SIG-M5 (cell line): Measurements from ENCODE around the gene TGDS.
"Not testable (repeated sequence)": the region's sequence is repeated elsewhere in the genome, so short reads cannot be mapped to it uniquely, and the experiment has no call there.

Experiments
- DNase-seq: peaks from one replicate; lab custom pipeline; 2025; lab: John Stamatoyannopoulos, UW

TGDS gene

GRCh38 chr13:94549232-94550061 is 46.5 kb downstream of the TGDS start:
- DNase-seq: peak; percentile 89

DNA sequence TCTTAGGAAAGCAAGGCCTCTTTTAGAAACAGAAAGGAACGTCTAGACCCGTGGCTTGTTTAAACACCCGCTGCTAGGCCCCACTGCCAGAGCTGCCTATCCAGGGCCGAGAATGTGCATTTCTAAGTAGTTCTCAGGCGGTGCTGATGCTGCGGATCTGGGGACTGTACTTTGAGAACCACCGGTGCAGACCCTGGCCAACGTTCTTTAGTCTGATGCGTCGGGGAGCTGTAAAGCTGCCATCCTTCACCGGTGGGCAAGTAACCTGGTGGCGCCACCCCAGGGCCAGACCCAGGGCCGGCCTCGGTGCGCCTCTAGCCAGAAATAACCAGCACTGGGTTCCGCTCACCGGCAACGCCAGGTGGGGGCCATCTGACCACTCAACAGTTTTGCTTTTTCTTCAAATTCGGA is 47.1 kb downstream of the TGDS start:
- DNase-seq: no peak

- no peak for DNase-seq
These were observed 47.6 kb downstream of the TGDS start for GRCh38 chr13:94548382-94548781.

DNA sequence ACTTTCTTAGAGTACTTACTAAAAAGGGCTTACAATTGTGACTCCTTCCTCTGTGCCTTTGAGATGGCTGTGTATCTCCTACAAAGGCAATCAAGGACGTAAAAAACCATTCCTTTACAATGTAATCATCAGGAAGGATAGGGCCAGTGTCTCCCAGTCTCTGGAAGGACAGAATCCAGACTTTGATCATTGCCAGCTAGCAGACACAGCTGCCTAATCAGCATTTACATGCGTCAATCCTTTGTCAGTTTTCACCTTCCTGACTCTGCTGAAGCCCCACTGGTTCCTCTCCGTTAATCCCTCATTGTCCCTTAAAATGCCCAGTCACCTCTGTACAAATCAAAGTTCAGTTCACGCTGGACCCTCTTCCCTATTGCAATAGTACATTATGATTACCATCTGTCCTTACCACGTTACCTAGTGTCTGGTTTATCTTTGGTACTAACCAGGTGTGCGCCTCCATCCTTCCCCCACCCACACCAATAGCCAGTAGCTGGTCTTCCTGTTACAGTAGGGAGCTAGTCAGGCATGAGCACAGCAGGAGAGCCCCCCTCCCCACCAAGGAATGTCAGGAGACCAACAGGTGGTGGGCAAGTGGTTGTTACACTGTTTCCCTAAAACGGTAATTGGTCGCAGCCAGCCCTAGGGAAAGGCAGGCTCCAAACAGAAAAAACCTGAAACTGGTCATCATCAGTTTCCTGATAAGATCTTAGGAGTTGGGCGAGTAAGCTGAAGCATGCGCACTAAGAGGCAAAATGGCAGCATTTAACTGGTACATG is 49.7 kb downstream of the TGDS start:
- no peak for DNase-seq

DNA sequence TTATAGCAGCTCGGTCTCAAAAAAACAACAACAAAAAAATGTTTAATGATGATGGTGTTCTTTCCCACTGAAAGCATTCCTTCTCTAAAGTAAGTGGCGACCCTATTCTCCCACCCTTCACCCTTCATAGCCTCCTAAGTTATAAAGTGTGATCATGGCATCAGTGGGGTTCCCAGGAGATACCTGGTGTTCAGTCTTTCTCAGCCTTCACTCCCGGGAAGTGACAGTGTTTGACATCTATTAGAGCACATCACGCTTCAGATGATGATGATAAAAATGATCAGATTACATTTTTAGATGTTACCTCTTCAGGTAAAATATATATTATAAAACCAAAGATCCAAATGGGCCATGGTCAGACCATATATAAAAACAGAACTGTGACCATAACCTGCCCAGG is 51.0 kb downstream of the TGDS start:
- no peak for DNase-seq

GRCh38 chr13:94542917-94543316 is 53.0 kb downstream of the TGDS start:
- DNase-seq: no peak

- no peak for DNase-seq
These were observed 58.0 kb downstream of the TGDS start for GRCh38 chr13:94537740-94538630.

DNA sequence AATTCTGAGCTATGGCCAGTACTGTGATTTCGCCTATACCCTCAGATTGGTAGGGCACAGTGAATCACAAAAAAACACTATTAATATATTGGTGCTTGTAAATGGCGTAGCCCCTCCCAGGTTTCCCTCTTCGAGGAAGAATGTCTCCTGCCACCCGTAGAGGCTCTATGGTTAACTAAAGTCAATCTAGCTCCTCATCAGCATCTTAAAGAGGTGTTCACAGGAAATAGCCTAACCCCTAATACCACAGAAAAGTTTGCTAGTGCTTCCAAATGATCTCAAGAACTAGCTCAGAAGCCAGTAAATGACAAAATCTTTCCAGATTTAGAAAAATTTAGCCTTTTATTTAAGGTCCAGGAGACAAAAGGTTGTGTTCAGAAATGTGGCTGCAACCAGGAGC is 60.2 kb downstream of the TGDS start:
- no peak for DNase-seq

- DNase-seq: no peak
These were observed 60.7 kb downstream of the TGDS start for GRCh38 chr13:94535231-94535630.

DNA sequence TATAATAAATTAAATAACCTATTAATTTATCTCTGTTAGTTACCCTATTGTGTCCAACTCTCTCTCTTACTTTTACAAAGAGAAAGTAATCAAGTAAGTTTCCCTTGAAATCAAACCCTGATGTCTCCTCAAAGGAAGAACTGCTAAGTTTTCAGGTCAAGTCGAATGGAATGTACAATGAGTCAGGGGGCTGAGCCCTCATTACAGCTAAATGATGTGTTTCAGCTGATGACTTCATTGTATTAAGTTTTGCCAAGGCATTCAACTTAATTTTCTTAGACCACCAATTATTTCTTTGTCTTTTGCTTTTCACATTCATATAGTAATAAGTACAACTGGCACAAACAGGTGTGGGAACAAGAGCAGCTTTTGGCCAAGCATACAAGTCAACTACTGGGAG is 61.8 kb downstream of the TGDS start:
- no peak for DNase-seq

GRCh38 chr13:94532278-94532677 is 63.7 kb downstream of the TGDS start:
- not testable (repeated sequence) for DNase-seq

DNA sequence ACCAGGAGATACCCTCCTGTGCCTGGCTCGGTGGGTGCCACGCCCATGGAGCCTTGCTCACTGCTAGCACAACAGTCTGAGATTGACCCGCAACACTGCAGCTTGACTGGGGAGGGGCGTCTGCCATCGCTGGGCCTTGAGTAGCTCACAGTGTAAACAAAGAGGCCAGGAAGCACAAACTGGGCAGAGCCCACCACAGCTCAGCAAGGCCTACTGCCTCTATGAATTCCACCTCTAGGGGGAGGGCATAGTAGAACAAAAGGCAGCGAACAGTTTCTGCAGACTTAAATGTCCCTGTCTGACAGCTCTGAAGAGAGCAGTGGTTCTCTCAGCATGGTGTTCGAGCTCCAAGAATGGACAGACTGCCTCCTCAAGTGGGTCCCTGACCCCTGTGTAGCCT is 69.0 kb downstream of the TGDS start:
- not testable (repeated sequence) for DNase-seq

GRCh38 chr13:94525781-94526180 is 70.2 kb downstream of the TGDS start:
- DNase-seq: no peak

GRCh38 chr13:94524407-94524806 is 71.5 kb downstream of the TGDS start:
- DNase-seq: no peak
